GM12874 (cell line): ENCODE data around the gene GREB1.

ENCODE experiments used
- TF ChIP-seq, protein P1 (sequence below): IDR thresholded peaks from 2 replicates; pipeline ENCODE4 v1.5.1; 2011; ENCODE audit warnings: low read depth, mild to moderate bottlenecking, control low read depth, low read length, moderate library complexity; ENCODE audit not compliant: insufficient read depth

Gene GREB1

GRCh38 chr2:11541693-11542274 is 7.9 kb downstream of the GREB1 start:
- TF ChIP-seq, protein P1, sequence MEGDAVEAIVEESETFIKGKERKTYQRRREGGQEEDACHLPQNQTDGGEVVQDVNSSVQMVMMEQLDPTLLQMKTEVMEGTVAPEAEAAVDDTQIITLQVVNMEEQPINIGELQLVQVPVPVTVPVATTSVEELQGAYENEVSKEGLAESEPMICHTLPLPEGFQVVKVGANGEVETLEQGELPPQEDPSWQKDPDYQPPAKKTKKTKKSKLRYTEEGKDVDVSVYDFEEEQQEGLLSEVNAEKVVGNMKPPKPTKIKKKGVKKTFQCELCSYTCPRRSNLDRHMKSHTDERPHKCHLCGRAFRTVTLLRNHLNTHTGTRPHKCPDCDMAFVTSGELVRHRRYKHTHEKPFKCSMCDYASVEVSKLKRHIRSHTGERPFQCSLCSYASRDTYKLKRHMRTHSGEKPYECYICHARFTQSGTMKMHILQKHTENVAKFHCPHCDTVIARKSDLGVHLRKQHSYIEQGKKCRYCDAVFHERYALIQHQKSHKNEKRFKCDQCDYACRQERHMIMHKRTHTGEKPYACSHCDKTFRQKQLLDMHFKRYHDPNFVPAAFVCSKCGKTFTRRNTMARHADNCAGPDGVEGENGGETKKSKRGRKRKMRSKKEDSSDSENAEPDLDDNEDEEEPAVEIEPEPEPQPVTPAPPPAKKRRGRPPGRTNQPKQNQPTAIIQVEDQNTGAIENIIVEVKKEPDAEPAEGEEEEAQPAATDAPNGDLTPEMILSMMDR, result no peak

DNA sequence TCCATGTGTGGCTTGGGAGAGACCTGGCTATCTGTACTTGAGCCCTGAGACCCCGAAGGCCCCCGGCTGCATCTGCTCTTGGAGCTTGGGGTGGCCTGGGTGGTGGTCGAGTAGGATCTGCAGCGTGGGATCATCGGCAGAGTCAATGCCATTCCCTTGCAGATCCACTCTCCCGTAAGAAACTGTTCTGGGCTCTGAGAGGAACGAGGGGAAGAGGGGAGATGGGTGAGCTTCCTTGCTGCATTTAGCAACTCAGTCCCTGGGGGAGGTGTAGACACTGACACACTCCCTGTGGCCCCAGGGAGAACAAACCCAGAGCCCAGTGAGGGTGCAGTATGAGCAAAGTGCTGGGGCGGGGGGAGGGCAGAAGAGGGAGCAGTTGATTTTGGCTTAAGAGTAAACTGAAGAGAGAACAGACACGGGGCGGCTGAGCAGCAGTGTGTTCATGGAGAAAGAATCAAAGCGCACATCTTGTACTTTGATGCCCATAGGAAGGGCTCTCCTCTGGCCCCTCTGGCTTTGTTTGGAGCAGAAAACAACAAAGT is 8.5 kb downstream of the GREB1 start:
- TF ChIP-seq, protein P1, result no peak

- TF ChIP-seq, protein P1, result no peak
Observed at GRCh38 chr2:11543337-11544216, 9.7 kb downstream of the GREB1 start.

DNA sequence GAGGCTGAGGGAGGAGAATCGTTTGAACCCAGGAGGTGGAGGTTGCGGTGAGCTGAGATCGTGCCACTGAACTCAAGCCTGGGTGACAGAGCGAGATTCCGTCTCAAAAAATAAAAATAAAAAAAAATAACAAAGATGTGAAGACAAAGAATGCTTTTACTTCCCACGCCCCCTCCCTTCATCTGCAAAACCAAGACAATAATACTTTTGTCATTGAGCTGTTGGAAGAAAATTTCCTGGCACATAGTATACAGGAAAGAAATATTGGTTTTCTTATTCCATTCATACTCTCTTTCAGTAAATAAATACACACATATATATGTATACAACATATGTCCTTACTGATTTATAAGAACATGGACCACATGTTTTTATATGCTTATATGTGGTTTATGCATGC is 12.2 kb downstream of the GREB1 start:
- TF ChIP-seq, protein P1, result no peak

DNA sequence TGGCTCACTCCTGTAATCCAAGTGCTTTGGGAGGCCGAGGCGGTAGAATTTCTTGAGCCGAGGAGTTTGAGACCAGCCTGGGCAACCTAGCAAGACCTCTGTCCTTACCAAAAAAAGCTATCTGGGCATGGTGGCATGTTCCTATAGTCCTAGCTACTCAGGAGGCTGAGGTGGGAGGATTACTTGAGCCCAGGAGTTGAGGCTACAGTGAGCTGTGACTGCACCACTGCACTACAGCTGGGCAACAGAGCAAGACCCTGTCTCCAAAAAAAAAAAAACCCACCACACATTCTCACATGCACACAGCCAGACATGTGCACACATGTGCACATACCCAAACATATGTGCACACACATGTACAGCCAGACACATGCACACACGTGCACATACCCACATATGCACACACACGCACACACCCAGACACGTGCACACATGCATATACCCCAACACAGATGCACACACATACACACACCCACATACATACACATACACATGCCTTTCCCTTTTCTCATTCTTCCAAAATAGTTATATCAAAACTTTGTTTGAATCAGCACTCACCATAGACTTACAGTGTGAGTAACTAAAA is 14.2 kb downstream of the GREB1 start:
- TF ChIP-seq, protein P1, result no peak

DNA sequence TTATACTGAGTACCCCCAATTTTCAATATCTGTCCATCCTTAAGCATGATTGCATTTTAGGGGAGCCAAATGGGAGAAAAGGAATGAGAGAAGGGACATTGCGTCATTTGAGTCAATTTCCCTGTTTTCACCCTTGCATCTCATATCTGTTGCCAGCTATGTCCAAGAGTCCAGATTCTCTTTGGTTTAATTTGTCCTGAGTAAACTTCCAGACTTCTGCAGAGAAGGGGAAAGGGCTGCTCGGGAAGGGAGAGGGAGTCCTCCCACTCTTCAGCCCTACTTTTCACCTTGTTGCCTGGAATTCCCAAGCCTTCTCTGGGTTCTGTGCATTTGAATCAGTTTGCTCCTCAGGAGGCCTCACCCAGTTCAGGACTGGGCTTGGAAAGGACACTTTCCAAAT is 16.5 kb downstream of the GREB1 start:
- TF ChIP-seq, protein P1, result no peak

DNA sequence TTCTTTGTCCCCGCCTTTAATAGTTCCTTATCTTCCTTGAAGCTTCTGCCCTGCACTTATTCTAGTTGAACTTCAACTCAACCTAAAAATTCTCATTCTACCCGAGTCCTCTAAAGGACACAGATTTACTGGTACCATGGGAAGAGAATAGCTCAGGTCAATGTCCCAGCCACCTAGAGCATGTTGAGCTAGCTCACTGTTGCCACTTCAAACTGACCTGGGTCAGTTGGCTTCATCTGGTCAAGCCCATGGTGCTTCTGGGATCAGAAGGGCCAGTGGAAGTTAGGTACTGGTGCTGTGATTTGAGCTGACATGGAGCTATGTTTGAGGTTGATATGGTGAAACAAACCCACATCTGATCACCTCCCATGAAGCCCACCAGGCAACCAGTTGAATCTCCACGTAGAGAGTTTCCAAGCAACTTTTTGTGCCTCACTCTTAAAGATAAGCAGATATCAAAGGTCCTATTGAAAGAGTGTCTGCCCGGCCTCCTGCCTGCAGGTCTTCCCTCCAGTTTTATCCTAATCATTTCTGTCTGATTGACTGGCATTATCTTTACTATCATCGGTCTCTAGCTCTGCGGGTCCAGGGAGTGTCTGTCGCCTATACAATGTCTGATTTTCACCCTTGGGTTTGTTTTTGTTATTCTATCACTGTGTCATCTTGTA is 17.2 kb downstream of the GREB1 start:
- TF ChIP-seq, protein P1, result no peak
